ENCODE results near the gene DDAH2. TPM values are rescaled to one million over a fixed set of nuclear protein-coding genes. Genes with fewer than 3 reads are reported as not detected.

The DDAH2 gene
- total and polyA plus RNA-seq, 2 experiments from 2014 or later: 76.6 to 77.7 TPM

- no peaks in the 10 kb centered on the region for H3K9me3 ChIP-seq (ENCODE audit: low read depth)
- peaks cover 56% of the 10 kb centered on the region for H3F3A ChIP-seq (ENCODE audit: insufficient read depth)
- peak overlapping the region; percentile 75 for H2AFZ ChIP-seq
- peak overlapping the region; percentile 100 for H3K4me3 ChIP-seq
- H4K20me1 ChIP-seq (ENCODE audit: insufficient read depth): no peaks in the 10 kb centered on the region
- H3K79me2 ChIP-seq (ENCODE audit: insufficient read depth): peaks cover 58% of the 10 kb centered on the region
- H3K27ac ChIP-seq: peak overlapping the region; percentile 87
- TF ChIP-seq EZH2 (IDR thresholded peaks at IDR 0.05; ENCODE audit: insufficient read depth, poor library complexity, severe bottlenecking) (no peak), EZH2phosphoT487 (IDR thresholded peaks at IDR 0.05; ENCODE audit: insufficient read depth, low read depth) (no peak)
- H3K9me2 ChIP-seq (ENCODE audit: insufficient read depth): no peaks in the 10 kb centered on the region
- peak; percentile 27 for DNase-seq
- no peaks in the 10 kb centered on the region for H3K27me3 ChIP-seq (replicated peaks; ENCODE audit: insufficient read depth)
- H3K4me2 ChIP-seq (ENCODE audit: unreplicated experiment): peak overlapping the region; percentile 98
- WGBS, 2 experiments (ENCODE audit: low coverage in 1 of 2, low lambda C conversion rate in 2 of 2, missing lambda C conversion rate in 2 of 2): 33 to 39% methylated on average over 10 of the region's 10 CpGs
- in situ Hi-C loops (cut with MboI): no loop called here
- H3K4me1 ChIP-seq (ENCODE audit: insufficient read depth): peaks cover 43% of the 10 kb centered on the region
- H3K9ac ChIP-seq: peak overlapping the region; percentile 95
- H3K36me3 ChIP-seq (ENCODE audit: low read depth): peaks cover 20% of the 10 kb centered on the region
Measured at GRCh38 chr6:31736768-31737314, 7.7 kb upstream of the DDAH2 start.

- Histone ChIP-seq H3K4me1 (ENCODE audit: insufficient read depth) (peaks cover 43% of the 10 kb centered on the region), H4K20me1 (ENCODE audit: insufficient read depth) (no peaks in the 10 kb centered on the region), H3K9me2 (ENCODE audit: insufficient read depth) (no peaks in the 10 kb centered on the region), H3K79me2 (ENCODE audit: insufficient read depth) (peaks cover 58% of the 10 kb centered on the region), H3F3A (ENCODE audit: insufficient read depth) (peaks cover 62% of the 10 kb centered on the region), H3K4me2 (ENCODE audit: unreplicated experiment) (peak within 1 kb of the TSS; percentile 98), H3K4me3 (peak within 1 kb of the TSS; percentile 100), H3K9ac (peak within 1 kb of the TSS; percentile 95), H3K9me3 (ENCODE audit: low read depth) (no peaks in the 10 kb centered on the region), H3K27ac (peak within 1 kb of the TSS; percentile 87), H3K36me3 (ENCODE audit: low read depth) (peaks cover 27% of the 10 kb centered on the region), H2AFZ (peak within 1 kb of the TSS; percentile 75), H3K27me3 (replicated peaks; ENCODE audit: insufficient read depth) (no peaks in the 10 kb centered on the region)
- WGBS, 2 experiments (ENCODE audit: low coverage in 1 of 2, low lambda C conversion rate in 2 of 2, missing lambda C conversion rate in 2 of 2): 0 to 1% methylated on average over 11 to 24 of the region's 24 CpGs
- in situ Hi-C loops (cut with MboI): no loop called here
- no peak for TF ChIP-seq EZH2phosphoT487 (IDR thresholded peaks at IDR 0.05; ENCODE audit: insufficient read depth, low read depth)
- TF ChIP-seq EZH2 (IDR thresholded peaks at IDR 0.05; ENCODE audit: insufficient read depth, poor library complexity, severe bottlenecking): no peak
- DNase-seq: peak; percentile 92
Measured at GRCh38 chr6:31736021-31736767, 7.1 kb upstream of the DDAH2 start, which contains the start of gene CLIC1. Gene CLIC1, minus strand, starts transcription at chr6:31736530. Its CDS starts 230 bp downstream, at chr6:31736300.

GRCh38 chr6:31734821-31735406 is 5.8 kb upstream of the DDAH2 start:
- Histone ChIP-seq H3K4me1 (ENCODE audit: insufficient read depth) (peaks cover 45% of the 10 kb centered on the region), H3K27ac (peak overlapping the region; percentile 87), H4K20me1 (ENCODE audit: insufficient read depth) (no peaks in the 10 kb centered on the region), H3K9me2 (ENCODE audit: insufficient read depth) (no peaks in the 10 kb centered on the region), H3K36me3 (ENCODE audit: low read depth) (peaks cover 33% of the 10 kb centered on the region), H2AFZ (peak overlapping the region; percentile 41), H3K9ac (peak overlapping the region; percentile 95), H3K4me3 (peak overlapping the region; percentile 100), H3K4me2 (ENCODE audit: unreplicated experiment) (peak overlapping the region; percentile 98), H3K79me2 (ENCODE audit: insufficient read depth) (peaks cover 58% of the 10 kb centered on the region), H3K9me3 (ENCODE audit: low read depth) (no peaks in the 10 kb centered on the region), H3K27me3 (replicated peaks; ENCODE audit: insufficient read depth) (no peaks in the 10 kb centered on the region), H3F3A (ENCODE audit: insufficient read depth) (peaks cover 72% of the 10 kb centered on the region)
- DNase-seq: peak; percentile 82
- TF ChIP-seq EZH2 (IDR thresholded peaks at IDR 0.05; ENCODE audit: insufficient read depth, poor library complexity, severe bottlenecking): no peak
- no peak for TF ChIP-seq EZH2phosphoT487 (IDR thresholded peaks at IDR 0.05; ENCODE audit: insufficient read depth, low read depth)
- in situ Hi-C loops (cut with MboI): no loop called here
- WGBS, 2 experiments (ENCODE audit: low coverage in 1 of 2, low lambda C conversion rate in 2 of 2, missing lambda C conversion rate in 2 of 2): 1% methylated on average over 15 to 18 of the region's 18 CpGs

GRCh38 chr6:31734247-31734820 is 5.2 kb upstream of the DDAH2 start:
- Histone ChIP-seq H3K27ac (peak overlapping the region; percentile 87), H3K79me2 (ENCODE audit: insufficient read depth) (peaks cover 58% of the 10 kb centered on the region), H3K4me3 (peak overlapping the region; percentile 100), H4K20me1 (ENCODE audit: insufficient read depth) (no peaks in the 10 kb centered on the region), H3K4me1 (ENCODE audit: insufficient read depth) (peaks cover 44% of the 10 kb centered on the region), H3F3A (ENCODE audit: insufficient read depth) (peaks cover 71% of the 10 kb centered on the region), H3K9ac (peak overlapping the region; percentile 95), H3K27me3 (replicated peaks; ENCODE audit: insufficient read depth) (no peaks in the 10 kb centered on the region), H3K4me2 (ENCODE audit: unreplicated experiment) (peak overlapping the region; percentile 98), H3K36me3 (ENCODE audit: low read depth) (peaks cover 33% of the 10 kb centered on the region), H3K9me2 (ENCODE audit: insufficient read depth) (no peaks in the 10 kb centered on the region), H3K9me3 (ENCODE audit: low read depth) (no peaks in the 10 kb centered on the region), H2AFZ (0 out of 2 replicates have a peak overlapping the region, but pooled peaks have one; percentile 41)
- in situ Hi-C loops (cut with MboI): no loop called here
- TF ChIP-seq EZH2phosphoT487 (IDR thresholded peaks at IDR 0.05; ENCODE audit: insufficient read depth, low read depth) (no peak), EZH2 (IDR thresholded peaks at IDR 0.05; ENCODE audit: insufficient read depth, poor library complexity, severe bottlenecking) (no peak)
- WGBS, 2 experiments (ENCODE audit: low coverage in 1 of 2, low lambda C conversion rate in 2 of 2, missing lambda C conversion rate in 2 of 2): 0% methylated on average over 1 to 2 of the region's 2 CpGs
- DNase-seq: no peak
